Measurements from ENCODE around the gene TSBP1.
"Not testable (repeated sequence)": the region's sequence is repeated elsewhere in the genome, so short reads cannot be mapped to it uniquely, and the experiment has no call there.

TSBP1 gene

DNA sequence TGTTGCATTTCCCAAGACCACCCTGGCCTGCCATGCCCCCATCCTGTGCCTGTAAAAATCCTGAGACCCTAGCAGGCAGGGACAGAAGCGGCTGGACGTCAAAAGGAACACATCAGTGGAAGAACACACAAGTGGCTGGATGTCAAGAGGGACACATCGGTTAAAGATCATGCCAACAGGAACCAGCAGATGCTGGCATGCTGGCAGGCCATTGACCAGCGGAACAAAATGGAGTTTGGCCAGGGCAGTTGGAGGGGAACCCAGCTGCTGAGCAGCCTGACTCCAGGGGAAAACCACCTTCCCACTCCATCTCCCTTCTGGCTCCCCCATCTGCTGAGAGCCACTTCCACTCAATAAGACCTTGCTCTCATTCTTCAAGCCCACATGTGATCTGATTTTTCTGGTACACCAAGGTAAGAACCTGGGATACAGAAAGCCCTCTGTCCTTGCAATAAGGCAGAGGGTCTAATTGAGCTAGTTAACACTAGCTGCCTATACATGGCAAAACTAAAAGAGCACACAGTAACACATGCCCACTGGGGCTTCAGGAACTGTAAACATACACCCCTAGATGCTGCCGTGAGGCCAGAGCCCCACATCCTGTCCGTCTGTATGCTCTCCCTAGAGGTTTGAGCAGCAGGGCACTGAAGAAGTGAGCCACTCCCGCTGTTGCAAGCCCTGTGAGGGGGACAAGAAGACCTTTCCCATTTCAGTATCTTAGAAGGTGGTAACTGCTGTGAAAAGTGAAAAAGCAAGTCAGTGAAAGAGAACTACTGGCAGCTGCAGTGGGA, 4.2 kb upstream of the TSBP1 start:
- no peak for DNase-seq (ENCODE audit: low spot score)

DNA sequence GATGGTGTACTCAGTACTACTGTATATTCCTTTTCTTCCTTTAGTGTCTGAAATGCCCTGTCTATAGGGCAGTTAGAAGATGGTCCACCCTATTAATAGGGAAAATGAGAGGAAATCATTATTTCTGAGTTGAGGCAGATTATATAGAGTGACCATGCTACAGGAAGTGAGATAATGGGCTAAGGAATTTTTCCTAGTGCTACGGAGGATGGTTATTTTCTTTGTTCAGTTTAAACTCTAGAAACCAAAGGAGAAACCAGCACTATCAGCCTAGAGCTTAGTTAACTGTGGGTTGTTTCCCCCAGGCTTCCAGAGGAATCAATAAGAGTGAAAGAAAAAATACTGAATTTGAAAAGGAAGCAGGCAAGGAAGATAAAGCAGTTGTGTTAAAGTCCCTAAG, 474 bp downstream of the TSBP1 start:
- no peak for DNase-seq (ENCODE audit: low spot score)

DNA sequence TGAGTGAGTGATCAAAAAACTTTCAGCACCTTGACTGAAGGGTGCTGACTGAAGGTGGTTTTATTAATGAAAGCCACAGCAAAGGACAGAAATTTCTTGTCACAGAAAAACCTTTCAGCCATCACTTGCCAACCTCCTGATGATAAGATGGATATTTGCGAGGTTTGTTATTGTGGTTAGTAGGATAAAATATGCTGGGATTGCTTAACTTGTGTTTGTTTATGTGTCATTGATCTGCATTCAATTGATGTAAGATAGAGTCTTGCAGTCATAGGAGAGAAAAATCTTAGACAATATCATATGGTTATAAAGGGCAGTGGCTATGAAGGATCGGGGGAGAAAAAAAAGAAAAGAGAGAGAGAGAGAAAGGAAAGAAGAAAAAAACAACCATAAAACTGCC, 1.2 kb downstream of the TSBP1 start:
- no peak for DNase-seq (ENCODE audit: low spot score)

DNA sequence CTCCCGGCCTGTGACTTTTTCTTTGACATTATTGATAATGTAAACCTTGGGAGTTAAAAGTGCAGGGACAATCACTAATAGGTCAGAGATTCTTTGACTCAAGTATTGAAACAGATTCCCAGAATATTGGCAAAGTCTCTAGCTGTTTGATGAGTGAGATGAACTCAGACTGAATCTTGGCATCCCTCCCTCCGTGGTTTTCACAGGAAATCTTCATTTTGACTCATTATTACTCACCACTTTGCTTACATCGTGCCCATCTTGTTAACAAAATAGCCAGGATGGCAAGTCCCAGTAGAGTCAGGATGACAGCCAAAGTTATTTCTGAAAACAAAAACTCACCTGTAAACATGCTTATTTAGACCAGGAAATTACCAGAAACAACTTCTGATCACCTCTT, 2.0 kb downstream of the TSBP1 start:
- no peak for DNase-seq (ENCODE audit: low spot score)

DNA sequence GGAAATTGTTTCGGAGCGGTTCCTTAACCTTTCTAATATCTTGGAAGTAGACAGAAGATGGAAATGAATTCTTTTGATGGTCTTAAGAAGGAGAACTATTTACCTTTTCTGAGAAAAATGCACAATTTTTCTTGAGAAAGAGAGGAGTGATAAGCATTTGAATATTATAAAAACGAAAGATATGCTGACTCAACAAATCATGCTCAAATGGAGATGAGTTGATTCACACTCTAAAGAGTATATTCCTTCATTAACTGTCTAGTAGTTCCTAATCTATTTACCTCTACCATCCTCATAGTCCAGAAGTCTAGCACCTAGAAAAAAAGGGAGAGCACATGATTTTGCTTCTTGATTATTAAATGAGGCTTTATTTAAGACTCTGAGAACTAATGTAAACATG, 4.1 kb downstream of the TSBP1 start:
- DNase-seq (ENCODE audit: low spot score), result no peak

DNA sequence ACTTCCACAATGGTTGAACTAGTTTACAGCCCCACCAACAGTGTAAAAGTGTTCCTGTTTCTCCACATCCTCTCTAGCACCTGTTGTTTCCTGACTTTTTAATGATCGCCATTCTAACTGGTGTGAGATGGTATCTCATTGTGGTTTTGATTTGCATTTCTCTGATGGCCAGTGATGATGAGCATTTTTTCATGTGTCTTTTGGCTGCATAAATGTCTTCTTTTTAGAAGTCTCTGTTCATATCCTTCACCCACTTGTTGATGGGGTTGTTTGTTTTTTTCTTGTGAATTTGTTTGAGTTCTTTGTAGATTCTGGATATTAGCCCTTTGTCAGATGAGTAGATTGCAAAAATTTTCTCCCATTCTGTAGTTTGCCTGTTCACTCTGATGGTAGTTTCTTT, 12.5 kb downstream of the TSBP1 start:
- not testable (repeated sequence) for DNase-seq (ENCODE audit: low spot score)

DNA sequence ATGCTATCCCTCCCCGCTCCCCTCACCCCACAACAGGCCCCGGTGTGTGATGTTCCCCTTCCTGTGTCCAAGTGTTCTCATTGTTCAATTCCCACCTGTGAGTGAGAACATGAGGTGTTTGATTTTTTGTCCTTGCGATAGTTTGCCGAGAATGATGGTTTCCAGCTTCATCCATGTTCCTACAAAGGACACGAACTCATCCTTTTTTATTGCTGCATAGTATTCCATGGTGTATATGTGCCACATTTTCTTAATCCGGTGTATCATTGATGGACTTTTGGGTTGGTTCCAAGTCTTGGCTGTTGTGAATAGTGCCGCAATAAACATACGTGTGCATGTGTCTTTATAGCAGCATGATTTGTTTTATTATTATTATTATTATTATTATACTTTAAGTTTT, 13.2 kb downstream of the TSBP1 start:
- not testable (repeated sequence) for DNase-seq (ENCODE audit: low spot score)

DNA sequence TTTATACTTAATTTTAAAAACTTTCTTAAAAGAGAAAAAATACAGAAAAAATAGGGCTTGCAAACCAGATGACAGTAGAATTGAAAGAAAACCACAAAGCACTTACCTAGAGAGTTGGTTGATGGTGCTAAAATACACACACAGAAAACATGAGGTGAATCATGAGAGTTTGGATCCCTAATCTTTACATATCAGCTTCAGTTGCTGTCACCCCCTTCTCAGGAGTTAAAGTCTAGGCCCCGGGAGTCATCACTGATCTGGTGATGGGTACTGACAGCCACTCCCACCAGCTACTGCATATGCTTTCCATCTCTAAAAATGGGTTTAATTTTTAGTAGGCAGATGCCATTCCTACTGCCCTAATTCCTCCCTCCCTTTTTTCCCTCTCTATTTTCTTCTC, 16.7 kb downstream of the TSBP1 start:
- DNase-seq (ENCODE audit: low spot score), result no peak

DNA sequence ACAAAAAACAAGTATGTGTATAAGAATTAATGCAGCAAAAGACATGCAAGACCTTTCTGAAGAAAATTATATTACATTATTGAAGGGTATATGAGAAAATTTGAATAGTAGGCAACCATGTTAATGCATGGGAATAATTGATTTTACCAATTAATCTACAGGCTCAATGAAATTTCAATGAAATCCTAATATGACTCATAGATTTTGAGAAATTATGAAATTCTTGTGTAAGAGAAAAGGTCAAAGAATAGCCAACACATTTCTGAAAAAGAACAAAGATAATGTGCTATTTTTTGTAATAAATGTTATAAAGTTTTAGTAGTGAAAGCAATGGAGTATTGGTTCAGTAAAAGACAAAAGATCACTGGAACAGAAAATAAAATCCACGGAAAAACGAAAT, 18.4 kb downstream of the TSBP1 start:
- DNase-seq (ENCODE audit: low spot score), result no peak

DNA sequence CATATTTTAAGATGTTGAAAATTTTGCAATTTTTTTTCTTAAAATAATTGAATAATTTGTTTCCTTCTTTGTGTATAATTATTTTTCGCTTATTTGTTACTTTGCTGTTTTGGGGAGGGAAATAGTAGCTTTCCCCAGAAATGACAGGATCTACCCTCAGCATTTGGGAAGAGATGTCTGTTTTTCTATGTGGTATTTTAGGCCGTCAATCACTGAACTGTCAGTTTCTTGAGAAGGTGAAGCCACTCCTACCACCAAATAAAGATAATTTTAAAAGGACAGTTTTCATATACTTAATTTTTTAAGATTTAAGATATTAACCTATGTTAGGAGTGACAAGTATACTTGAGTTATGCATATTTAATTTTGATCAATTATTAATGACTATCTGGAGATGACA, 31.5 kb downstream of the TSBP1 start:
- no peak for DNase-seq (ENCODE audit: low spot score)

DNA sequence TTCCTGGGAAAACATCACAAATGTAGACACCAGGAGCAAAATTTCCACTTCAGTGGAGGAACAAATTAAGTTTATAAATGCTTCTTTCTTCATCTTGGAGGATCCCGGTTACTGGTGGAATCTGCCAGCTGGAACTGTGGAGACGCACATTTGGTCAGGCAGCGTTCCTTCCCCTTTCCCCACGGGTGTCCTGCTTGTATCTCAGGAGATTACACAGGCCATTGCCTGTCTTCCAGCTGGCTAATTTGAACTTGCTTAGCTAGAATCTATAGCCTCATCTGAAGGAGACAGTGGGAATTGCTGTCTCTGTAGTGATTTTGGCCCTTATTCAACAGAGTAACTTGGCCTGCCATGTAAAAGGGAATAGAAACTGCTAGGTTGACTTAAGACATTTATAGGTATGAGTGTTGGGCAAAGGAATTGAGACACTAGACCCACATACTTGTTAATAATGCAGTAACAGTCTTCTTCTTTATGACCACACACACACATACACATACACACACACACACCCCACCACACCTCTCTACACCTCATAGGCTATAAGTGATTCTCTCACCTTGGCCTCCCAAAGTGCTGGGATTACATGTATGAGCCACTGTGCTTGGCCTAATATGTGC, 34.4 kb downstream of the TSBP1 start:
- DNase-seq (ENCODE audit: low spot score), result peak; percentile 1

DNA sequence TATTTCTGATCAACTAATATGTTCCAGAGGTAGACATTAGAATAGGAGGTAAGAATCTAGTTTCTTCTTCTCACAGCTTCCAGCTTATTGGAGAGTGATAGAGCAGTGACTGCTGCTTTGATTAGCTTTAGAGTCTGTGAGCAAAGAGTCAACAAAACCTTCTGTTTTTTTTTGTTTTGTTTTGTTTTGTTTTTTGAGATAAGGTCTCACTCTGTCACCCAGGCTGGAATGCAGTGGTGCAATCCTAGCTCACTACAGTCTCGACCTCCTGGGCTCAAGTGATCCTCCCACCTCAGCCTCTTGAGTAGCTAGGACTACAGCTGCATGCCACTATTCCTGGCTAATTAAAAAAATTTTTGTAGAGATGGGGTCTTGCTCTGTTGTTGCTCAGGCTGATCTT, 39.3 kb downstream of the TSBP1 start:
- no peak for DNase-seq (ENCODE audit: low spot score)

DNA sequence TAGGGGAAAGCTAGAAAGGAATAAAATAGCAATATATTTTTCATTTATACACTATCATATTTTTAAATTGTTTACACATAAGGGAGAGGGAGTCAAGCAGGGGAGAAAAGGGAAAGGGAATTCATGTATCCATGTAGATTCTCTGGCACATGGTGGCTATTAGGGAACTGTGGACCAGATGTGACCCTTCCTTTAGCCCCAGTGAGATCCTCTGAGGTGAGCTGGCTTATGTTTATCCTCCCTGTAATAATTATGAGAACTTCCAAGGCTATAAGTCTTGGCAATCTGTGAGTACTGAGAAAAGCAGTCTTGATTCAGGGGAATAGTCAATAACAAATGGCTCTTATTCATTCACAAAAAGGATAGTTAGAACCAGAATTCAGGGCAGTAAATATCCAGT, 42.6 kb downstream of the TSBP1 start:
- no peak for DNase-seq (ENCODE audit: low spot score)

DNA sequence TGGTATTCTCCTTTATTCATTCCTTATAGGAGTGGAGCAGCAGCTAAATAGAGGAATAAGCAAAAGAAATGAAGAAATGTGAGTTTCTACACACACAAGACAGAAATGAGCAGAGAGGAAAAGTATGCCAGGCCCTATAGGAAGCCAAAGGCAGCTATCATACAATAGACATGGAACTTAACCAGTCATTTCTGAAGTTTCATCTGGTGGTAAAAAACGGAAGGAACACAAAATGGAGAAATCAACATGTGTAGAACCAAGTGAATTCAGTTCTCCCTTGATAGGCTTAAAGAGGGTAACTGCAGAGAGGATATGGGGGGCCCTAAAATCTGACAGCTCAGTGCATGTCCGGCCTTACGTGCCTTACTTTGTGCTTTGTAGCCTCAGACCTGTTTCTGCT, 44.6 kb downstream of the TSBP1 start:
- peak; percentile 10 for DNase-seq (ENCODE audit: low spot score)

DNA sequence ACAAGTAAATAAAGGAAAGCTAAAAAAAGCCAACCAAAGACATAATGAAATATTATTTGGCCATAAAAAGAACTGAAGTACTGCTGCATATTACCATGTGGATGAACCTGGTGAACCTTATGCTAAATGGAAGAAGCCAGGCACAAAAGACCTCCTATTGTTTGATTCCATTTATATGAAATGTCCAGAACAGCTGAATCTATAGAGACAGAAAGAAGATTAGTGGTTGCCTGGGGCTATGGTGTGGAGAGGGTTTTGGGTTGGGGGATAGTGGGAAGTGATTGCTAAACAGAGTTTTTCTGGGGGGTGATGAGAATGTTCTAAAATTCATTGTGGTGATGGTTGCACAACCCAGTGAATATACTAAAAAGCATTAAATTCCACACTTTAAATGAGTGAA, 53.2 kb downstream of the TSBP1 start:
- DNase-seq (ENCODE audit: low spot score), result no peak

DNA sequence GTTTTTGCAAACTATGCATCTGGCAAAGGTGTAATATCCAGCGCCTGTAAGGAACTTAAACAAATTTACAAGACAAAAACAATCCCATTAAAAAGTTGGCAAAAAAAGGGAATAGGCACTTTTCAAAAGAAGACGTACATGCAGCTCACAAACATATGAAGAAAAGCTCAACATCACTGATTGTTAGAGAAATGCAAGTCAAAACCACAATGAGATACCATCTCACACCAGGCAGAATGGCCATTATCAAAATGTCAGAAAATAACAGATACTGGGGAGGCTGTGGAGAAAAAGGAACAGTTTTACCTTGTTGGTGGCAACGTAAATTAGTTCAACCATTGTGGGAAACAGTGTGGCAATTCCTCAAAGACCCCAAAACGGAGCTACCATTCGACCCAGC, 54.2 kb downstream of the TSBP1 start:
- DNase-seq (ENCODE audit: low spot score), result no peak

DNA sequence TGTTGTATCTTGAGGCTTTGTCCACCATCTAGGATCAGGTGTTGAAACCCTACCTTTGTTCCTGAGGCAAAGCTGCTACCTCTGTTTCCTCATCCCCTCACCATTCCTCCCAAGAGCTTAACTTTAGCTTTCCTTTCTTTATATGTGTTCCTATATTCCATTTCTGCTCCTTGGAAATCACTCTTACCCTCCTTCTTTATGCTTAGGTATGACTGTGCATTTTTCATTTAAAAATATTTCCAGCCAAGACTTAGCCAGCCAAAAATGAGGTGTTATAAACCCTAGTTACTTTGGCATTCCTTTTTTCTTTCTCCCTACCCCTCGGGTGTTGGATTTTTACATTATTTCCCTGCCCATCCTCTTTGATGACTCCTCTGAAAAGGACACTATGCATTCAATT, 57.7 kb downstream of the TSBP1 start:
- no peak for DNase-seq (ENCODE audit: low spot score)

DNA sequence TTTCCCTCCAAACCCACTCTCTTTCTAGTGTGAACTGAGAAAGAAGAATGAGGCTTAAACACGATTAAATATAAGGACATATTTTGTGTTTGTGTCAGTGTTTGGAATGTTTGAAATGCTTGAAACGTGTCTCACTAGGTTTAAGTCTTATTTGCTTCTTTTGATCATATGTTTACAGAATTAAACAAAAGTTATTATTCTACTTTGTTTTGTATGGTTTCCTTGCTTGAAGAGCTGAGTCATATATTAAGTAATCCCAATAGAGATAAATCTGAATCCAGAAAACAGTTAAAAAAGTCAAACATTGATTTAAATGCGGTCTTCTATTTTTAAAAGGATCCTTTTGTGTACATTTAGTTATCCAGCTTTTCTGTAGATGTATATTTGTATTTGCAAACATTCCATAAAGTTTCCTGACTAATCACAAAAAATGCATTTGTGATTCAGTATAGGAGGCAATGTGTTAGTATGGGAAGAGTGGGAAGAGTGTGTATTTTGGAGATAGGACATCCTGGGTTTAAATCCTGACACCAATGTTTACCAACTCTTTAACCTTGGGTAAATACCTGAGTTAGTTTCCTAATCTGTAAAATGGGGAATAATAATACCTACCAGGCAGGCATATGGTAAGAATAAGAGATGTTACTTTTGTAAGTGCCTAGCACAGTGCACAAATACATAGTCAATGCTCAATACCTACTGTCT, 72.9 kb downstream of the TSBP1 start:
- no peak for DNase-seq (ENCODE audit: low spot score)

DNA sequence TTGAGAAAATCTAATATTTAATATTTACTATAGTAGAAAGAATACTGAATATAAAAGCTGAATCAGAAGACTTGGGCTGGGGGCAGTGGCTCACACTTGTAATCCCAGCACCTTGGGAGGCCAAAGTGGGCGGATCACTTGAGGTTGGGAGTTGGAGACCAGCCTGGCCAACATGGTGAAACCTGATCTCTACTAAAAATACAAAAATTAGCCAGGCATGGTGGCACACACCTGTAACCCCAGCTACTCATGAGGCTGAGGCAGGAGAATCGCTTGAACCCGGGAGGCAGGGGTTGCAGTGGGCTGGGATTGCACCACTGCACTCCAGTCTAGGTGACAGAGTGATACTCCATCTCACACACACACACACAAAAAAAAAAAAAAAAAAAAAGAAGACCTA, 76.7 kb downstream of the TSBP1 start:
- not testable (repeated sequence) for DNase-seq (ENCODE audit: low spot score)

DNA sequence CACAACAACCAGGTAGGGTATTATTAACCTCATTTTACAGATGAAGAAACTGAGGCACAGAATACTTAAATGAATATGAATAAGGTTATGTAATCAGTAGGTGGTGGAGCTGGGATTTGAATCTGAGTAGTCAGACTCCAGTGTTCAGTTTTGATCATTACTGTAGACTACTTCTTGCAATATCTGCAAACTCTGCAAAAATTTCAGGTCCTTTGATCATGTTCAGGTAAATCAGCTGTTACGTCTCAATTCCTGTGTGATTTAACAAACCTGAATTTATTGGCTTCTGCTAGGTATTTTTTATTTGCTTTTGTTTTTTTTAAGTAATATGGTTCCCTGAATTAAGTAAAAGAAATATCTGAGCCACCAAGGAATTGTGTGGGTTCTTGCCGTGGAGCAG, 77.1 kb downstream of the TSBP1 start:
- no peak for DNase-seq (ENCODE audit: low spot score)

DNA sequence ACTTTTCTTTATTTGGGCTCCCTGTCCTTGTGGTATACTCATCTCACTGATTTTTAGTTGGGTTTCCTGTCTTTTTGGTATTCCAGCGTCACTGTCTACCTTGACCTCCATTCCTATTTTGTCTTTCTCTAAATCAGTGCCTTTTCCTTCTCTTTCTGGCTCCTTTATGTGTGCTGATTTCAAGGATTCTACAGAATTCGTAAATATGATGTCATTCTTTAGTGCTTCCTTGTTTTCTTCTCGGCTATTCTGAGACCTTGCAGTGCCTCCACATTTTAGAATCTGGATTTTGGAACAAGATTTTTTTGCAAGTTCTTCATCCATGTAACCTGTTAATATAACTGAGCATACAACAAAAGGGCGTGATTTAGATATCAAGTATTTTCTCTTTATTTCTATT, 78.0 kb downstream of the TSBP1 start:
- no peak for DNase-seq (ENCODE audit: low spot score)

DNA sequence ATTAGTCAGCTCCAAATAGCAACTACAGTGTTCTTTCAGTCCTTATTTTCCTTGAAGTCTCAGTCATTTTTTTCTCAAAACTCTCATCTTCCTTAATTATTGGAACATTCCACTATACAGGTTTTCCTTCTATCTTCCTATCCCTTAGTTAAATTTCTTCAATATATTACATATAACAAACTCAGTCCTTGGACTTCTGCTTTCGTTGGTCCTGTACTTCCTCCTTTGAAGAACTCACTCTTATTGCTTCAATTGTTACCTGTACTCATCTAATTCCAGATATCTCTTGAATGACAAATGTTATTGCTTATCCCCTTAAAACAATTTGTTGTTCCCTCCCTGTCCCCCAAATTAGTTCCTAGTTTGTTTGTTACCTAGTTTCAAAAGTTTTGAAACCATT, 80.2 kb downstream of the TSBP1 start:
- DNase-seq (ENCODE audit: low spot score), result no peak

DNA sequence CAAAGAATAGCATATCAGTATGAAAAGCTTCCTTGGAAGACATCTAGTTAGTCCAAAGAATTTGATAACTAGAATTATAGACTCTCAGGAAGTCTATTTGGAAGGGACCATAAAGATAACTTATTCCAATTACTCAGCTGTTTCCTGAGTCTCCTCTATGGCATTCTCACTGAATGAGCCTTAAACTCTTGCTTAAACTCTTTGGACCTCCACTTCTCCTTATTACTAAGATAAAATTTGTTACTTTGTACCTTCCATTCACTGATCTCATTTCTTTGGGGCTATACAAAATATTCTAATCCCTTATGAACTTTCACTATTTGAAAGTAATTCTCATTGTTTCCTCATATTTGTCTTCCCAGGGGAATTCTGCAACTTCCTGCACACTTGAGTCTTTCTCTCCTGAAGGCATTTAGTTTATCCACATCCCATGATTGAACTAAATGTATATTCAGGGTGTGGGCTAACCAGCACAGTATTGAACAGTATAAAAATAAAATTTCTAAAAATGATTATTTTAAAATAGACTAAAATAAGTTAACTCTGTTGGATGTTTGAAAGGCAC, 80.7 kb downstream of the TSBP1 start:
- no peak for DNase-seq (ENCODE audit: low spot score)

Measured in Ammon's horn (tissue), 1 donor.